Measurements from ENCODE around the gene BTBD6.
"Not testable (repeated sequence)": the region's sequence is repeated elsewhere in the genome, so short reads cannot be mapped to it uniquely, and the experiment has no call there.

Gene BTBD6

GRCh38 chr14:105292826-105293711, 44.7 kb downstream of the BTBD6 start:
- TF ChIP-seq CSDC2 (CRISPR knock-in tag; IDR thresholded peaks at IDR 0.05): no peak
- no peak for TF ChIP-seq SNAI2 (CRISPR knock-in tag; IDR thresholded peaks at IDR 0.05)
- TF ChIP-seq TOX (CRISPR knock-in tag; IDR thresholded peaks at IDR 0.05; ENCODE audit: borderline replicate concordance): no peak
- no peak for TF ChIP-seq TSHZ2 (CRISPR knock-in tag; IDR thresholded peaks at IDR 0.05)
- no peak for TF ChIP-seq ZC3H10 (CRISPR knock-in tag; IDR thresholded peaks at IDR 0.05)
- no peak for TF ChIP-seq CSRNP3 (CRISPR knock-in tag; IDR thresholded peaks at IDR 0.05)
- no peak for TF ChIP-seq ZNF8 (CRISPR knock-in tag; IDR thresholded peaks at IDR 0.05)
- TF ChIP-seq BACH2 (CRISPR knock-in tag; IDR thresholded peaks at IDR 0.05; ENCODE audit: borderline replicate concordance): no peak
- no peak for TF ChIP-seq GLIS3 (CRISPR knock-in tag; IDR thresholded peaks at IDR 0.05)
- TF ChIP-seq CREB5 (CRISPR knock-in tag; IDR thresholded peaks at IDR 0.05; ENCODE audit: low read depth): no peak
- no peak for TF ChIP-seq PPARA (CRISPR knock-in tag; IDR thresholded peaks at IDR 0.05; ENCODE audit: borderline replicate concordance)
- TF ChIP-seq ZNF70 (CRISPR knock-in tag; IDR thresholded peaks at IDR 0.05): no peak
- no peak for TF ChIP-seq RARB (CRISPR knock-in tag; IDR thresholded peaks at IDR 0.05)
- TF ChIP-seq POU6F1 (CRISPR knock-in tag; IDR thresholded peaks at IDR 0.05; ENCODE audit: borderline replicate concordance, low read depth): no peak
- no peak for ATAC-seq

- peak; percentile 98 for ATAC-seq
- TF ChIP-seq ZFP3 (CRISPR knock-in tag; IDR thresholded peaks at IDR 0.05): no peak
- peak; percentile 45; the same call in 1 of the 2 replicates for TF ChIP-seq TCF4 (CRISPR knock-in tag; IDR thresholded peaks at IDR 0.05; ENCODE audit: borderline replicate concordance)
Observed at GRCh38 chr14:105294142-105294597, 45.8 kb downstream of the BTBD6 start.

GRCh38 chr14:105297311-105297710, 49.0 kb downstream of the BTBD6 start:
- ATAC-seq: not testable (repeated sequence)

- TF ChIP-seq PPARA (CRISPR knock-in tag; IDR thresholded peaks at IDR 0.05; ENCODE audit: borderline replicate concordance) (no peak), POU6F1 (CRISPR knock-in tag; IDR thresholded peaks at IDR 0.05; ENCODE audit: borderline replicate concordance, low read depth) (no peak), ZFP3 (CRISPR knock-in tag; IDR thresholded peaks at IDR 0.05) (no peak)
- ATAC-seq: peak; percentile 17
Observed at GRCh38 chr14:105299654-105300541, 51.6 kb downstream of the BTBD6 start.
